Neural progenitor cell (in vitro differentiated cells): ENCODE data around the gene GUCD1. TPM values are rescaled to one million over a fixed set of nuclear protein-coding genes. Genes with fewer than 3 reads are reported as not detected.

Experiments
- DNase-seq: peaks from one replicate; pipeline ENCODE4 v3.0.0-alpha.2; 2016; ENCODE audit warnings: low spot score
- H2AFZ ChIP-seq: fragments of 200-600 bp; sonication (generic); replicated peaks from 2 replicates; pipeline ENCODE4 v1.6.1; 2016; ENCODE audit warnings: antibody characterized with exemption
- H3F3A ChIP-seq: fragments of 200-600 bp; sonication (generic); 2 replicates; pipeline ENCODE4 v1.6.1; 2016; ENCODE audit warnings: antibody characterized with exemption, low read depth
- H3K27ac ChIP-seq: fragments of 200-600 bp; sonication (generic); 2 replicates; pipeline ENCODE4 v1.5.1; 2016; ENCODE audit warnings: mild to moderate bottlenecking
- H3K27me3 ChIP-seq: fragments of 200-600 bp; sonication (generic); 2 replicates; pipeline ENCODE4 v1.6.1; 2016; ENCODE audit warnings: mild to moderate bottlenecking, moderate library complexity
- H3K36me3 ChIP-seq: fragments of 200-600 bp; sonication (generic); 2 replicates; pipeline ENCODE4 v1.5.1; 2016
- H3K4me1 ChIP-seq: fragments of 200-600 bp; sonication (generic); 2 replicates; pipeline ENCODE4 v1.6.1; 2016; ENCODE audit warnings: mixed run types
- H3K4me2 ChIP-seq: fragments of 200-600 bp; sonication (generic); 2 replicates; pipeline ENCODE4 v1.6.1; 2016
- H3K4me3 ChIP-seq: fragments of 200-600 bp; sonication (generic); 2 replicates; pipeline ENCODE4 v1.5.1; 2016
- H3K79me2 ChIP-seq: fragments of 200-600 bp; sonication (generic); 2 replicates; pipeline ENCODE4 v1.6.1; 2016; ENCODE audit warnings: low read depth
- H3K9ac ChIP-seq: fragments of 200-600 bp; sonication (generic); 2 replicates; pipeline ENCODE4 v1.6.1; 2016
- H3K9me3 ChIP-seq: fragments of 200-600 bp; sonication (generic); 2 replicates; pipeline ENCODE4 v1.5.1; 2016; ENCODE audit warnings: low read depth
- H4K20me1 ChIP-seq: fragments of 200-600 bp; sonication (generic); 2 replicates; pipeline ENCODE4 v1.6.1; 2016; ENCODE audit warnings: low read depth
- H3K27ac Mint-ChIP-seq: 3 replicates; pipeline ENCODE4 v1.8.0; 2021; ENCODE audit warnings: mixed read lengths
- H3K27me3 Mint-ChIP-seq: 2 replicates; pipeline ENCODE4 v1.8.0; 2022; ENCODE audit warnings: low read depth, mild to moderate bottlenecking, inconsistent platforms, moderate library complexity, mixed read lengths; ENCODE audit not compliant: insufficient read depth
- H3K36me3 Mint-ChIP-seq: 3 replicates; pipeline ENCODE4 v1.8.0; 2021; ENCODE audit warnings: mixed read lengths
- H3K4me1 Mint-ChIP-seq: 3 replicates; pipeline ENCODE4 v1.8.0; 2021; ENCODE audit warnings: mixed read lengths
- H3K4me3 Mint-ChIP-seq: 3 replicates; pipeline ENCODE4 v1.8.0; 2021; ENCODE audit warnings: mild to moderate bottlenecking, moderate library complexity, mixed read lengths
- H3K9me3 Mint-ChIP-seq: 3 replicates; pipeline ENCODE4 v1.8.0; 2020; ENCODE audit warnings: mixed read lengths
- EZH2 ChIP-seq: fragments of 200-600 bp; sonication (generic); IDR thresholded peaks from 2 replicates; pipeline ENCODE4 v1.6.1; 2017; ENCODE audit warnings: antibody characterized with exemption, mild to moderate bottlenecking, moderate library complexity
- EZH2phosphoT487 ChIP-seq: fragments of 200-600 bp; sonication (generic); IDR thresholded peaks from 2 replicates; pipeline ENCODE4 v1.6.1; 2017; ENCODE audit warnings: antibody characterized with exemption
- total RNA-seq: library from RNA; depleted of rRNA; stranded (reverse); fragments of >200 nt; gene quantifications from 2 replicates; pipeline ENCODE4 v1.2.3, GENCODE V29; 2015; ENCODE audit warnings: low replicate concordance
- TF ChIP-seq, protein P1 (sequence below): fragments of 200-600 bp; sonication (generic); IDR thresholded peaks from 2 replicates; pipeline ENCODE4 v1.5.1; 2017; ENCODE audit warnings: antibody characterized with exemption, mild to moderate bottlenecking

Gene GUCD1
- total RNA-seq, 1 donor from 2014 or later, result 31.0 TPM

GRCh38 chr22:24587948-24588347, 33.0 kb upstream of the GUCD1 start:
- no peak overlapping the region for H3K27ac ChIP-seq
- no peak overlapping the region for H3K9ac ChIP-seq
- Mint-ChIP-seq H3K4me3 (no peak overlapping the region), H3K27me3 (peaks cover 2% of the 10 kb centered on the region), H3K27ac (no peak overlapping the region), H3K4me1 (peaks cover 4% of the 10 kb centered on the region), H3K36me3 (peaks cover 2% of the 10 kb centered on the region), H3K9me3 (no peaks in the 10 kb centered on the region)
- no peak overlapping the region for H3K4me2 ChIP-seq
- no peak overlapping the region for H3K4me3 ChIP-seq
- no peaks in the 10 kb centered on the region for H3F3A ChIP-seq
- H2AFZ ChIP-seq, result no peak overlapping the region
- no peaks in the 10 kb centered on the region for H3K36me3 ChIP-seq
- H3K9me3 ChIP-seq, result no peaks in the 10 kb centered on the region
- no peaks in the 10 kb centered on the region for H3K4me1 ChIP-seq
- no peak for DNase-seq
- H3K79me2 ChIP-seq, result no peaks in the 10 kb centered on the region
- TF ChIP-seq, protein P1, sequence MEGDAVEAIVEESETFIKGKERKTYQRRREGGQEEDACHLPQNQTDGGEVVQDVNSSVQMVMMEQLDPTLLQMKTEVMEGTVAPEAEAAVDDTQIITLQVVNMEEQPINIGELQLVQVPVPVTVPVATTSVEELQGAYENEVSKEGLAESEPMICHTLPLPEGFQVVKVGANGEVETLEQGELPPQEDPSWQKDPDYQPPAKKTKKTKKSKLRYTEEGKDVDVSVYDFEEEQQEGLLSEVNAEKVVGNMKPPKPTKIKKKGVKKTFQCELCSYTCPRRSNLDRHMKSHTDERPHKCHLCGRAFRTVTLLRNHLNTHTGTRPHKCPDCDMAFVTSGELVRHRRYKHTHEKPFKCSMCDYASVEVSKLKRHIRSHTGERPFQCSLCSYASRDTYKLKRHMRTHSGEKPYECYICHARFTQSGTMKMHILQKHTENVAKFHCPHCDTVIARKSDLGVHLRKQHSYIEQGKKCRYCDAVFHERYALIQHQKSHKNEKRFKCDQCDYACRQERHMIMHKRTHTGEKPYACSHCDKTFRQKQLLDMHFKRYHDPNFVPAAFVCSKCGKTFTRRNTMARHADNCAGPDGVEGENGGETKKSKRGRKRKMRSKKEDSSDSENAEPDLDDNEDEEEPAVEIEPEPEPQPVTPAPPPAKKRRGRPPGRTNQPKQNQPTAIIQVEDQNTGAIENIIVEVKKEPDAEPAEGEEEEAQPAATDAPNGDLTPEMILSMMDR, result no peak
- TF ChIP-seq EZH2phosphoT487 (no peak), EZH2 (no peak)
- no peaks in the 10 kb centered on the region for H4K20me1 ChIP-seq
- H3K27me3 ChIP-seq, result no peaks in the 10 kb centered on the region

GRCh38 chr22:24587251-24587650, 32.3 kb upstream of the GUCD1 start:
- Histone ChIP-seq H3K27me3 (no peaks in the 10 kb centered on the region), H4K20me1 (no peaks in the 10 kb centered on the region), H3K4me2 (no peak overlapping the region), H3K4me1 (no peaks in the 10 kb centered on the region), H2AFZ (no peak overlapping the region), H3K9ac (no peak overlapping the region), H3K36me3 (no peaks in the 10 kb centered on the region), H3K4me3 (no peak overlapping the region), H3K79me2 (no peaks in the 10 kb centered on the region), H3K9me3 (no peaks in the 10 kb centered on the region), H3K27ac (no peak overlapping the region), H3F3A (no peaks in the 10 kb centered on the region)
- Mint-ChIP-seq H3K4me3 (no peak overlapping the region), H3K36me3 (peaks cover 2% of the 10 kb centered on the region), H3K9me3 (no peaks in the 10 kb centered on the region), H3K27me3 (peaks cover 2% of the 10 kb centered on the region), H3K27ac (no peak overlapping the region), H3K4me1 (peaks cover 2% of the 10 kb centered on the region)
- TF ChIP-seq EZH2phosphoT487, result no peak
- TF ChIP-seq, protein P1, result no peak
- TF ChIP-seq EZH2, result no peak
- no peak for DNase-seq

DNA sequence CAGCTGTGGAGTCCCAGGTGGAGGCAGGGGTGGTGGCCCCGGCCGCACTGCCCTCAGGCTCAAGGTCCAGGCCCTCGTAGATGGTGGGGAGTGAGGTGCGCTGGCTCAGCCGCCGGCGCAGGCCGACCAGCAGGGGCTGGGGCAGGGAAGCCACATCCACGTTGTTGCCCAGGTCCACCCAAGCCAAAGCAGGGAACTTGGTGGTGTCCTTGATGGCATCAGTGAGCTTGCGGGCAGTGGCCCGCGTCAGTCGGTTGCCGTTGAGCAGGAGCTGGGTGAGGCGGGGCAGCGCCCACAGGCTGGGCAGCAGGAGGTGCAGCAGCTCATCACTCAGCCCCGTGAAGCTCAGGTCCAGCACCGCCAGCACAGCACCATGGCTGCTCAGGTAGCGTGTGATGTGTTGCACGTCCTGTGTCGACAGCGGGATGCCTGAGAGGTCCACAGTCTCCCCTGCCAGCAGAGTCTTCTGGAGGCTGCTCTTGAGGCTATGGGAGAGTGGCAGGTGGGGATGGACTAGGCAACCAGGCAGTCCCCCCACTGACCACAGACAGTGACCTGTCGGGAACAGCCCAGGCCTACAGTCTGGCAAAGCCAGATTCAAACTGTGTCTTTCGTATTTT, 31.1 kb upstream of the GUCD1 start:
- no peaks in the 10 kb centered on the region for H3K79me2 ChIP-seq
- H3K27ac Mint-ChIP-seq, result no peak overlapping the region

More for the DNA sequence above, 31.1 kb upstream of the GUCD1 start:
- Histone ChIP-seq H3K27me3 (no peaks in the 10 kb centered on the region), H3F3A (no peaks in the 10 kb centered on the region), H2AFZ (no peak overlapping the region), H3K4me2 (no peak overlapping the region), H3K9me3 (no peaks in the 10 kb centered on the region), H3K9ac (no peak overlapping the region), H3K4me3 (no peak overlapping the region), H3K36me3 (no peaks in the 10 kb centered on the region), H3K4me1 (no peaks in the 10 kb centered on the region), H3K27ac (no peak overlapping the region), H4K20me1 (no peaks in the 10 kb centered on the region)
- H3K4me3 Mint-ChIP-seq, result no peak overlapping the region
- no peaks in the 10 kb centered on the region for H3K4me1 Mint-ChIP-seq
- TF ChIP-seq, protein P1, result no peak
- TF ChIP-seq EZH2phosphoT487 (no peak), EZH2 (no peak)
- H3K36me3 Mint-ChIP-seq, result peaks cover 2% of the 10 kb centered on the region
- no peak for DNase-seq
- peaks cover 2% of the 10 kb centered on the region for H3K27me3 Mint-ChIP-seq
- H3K9me3 Mint-ChIP-seq, result no peaks in the 10 kb centered on the region
